Measurements from ENCODE around the gene BANF2. TPM values are rescaled to one million over a fixed set of nuclear protein-coding genes. Genes with fewer than 3 reads are reported as not detected.
"Not testable (repeated sequence)": the region's sequence is repeated elsewhere in the genome, so short reads cannot be mapped to it uniquely, and the experiment has no call there.

BANF2 gene
- total RNA-seq, 1 experiment from 2014 or later, result not detected

DNA sequence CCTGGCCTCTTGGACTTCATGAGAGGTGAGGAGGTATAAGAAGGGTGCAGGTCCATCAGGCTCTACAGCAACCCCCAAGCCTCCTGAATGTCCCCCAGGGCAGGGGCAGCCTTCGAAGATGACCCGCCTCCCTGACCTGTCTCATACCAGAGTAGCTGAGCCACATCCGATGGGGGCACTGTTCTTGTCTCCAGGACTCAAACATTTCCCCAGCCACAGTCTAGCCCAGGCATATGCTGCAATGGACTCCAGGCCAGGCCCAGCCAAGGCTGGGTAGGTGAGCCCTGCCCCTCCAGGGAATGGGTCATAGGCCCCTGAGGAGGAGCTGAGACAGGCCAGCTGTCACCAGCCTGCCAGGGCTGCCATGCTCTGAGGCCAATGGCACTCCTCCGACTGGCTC is 65.3 kb downstream of the BANF2 start:
- Mint-ChIP-seq H3K36me3 (ENCODE audit: insufficient read depth, unreplicated experiment) (no peaks in the 10 kb centered on the region), H3K27ac (ENCODE audit: unreplicated experiment) (no peak overlapping the region), H3K9me3 (ENCODE audit: low read depth, unreplicated experiment) (no peaks in the 10 kb centered on the region), H3K4me3 (ENCODE audit: low read depth, unreplicated experiment) (no peak overlapping the region), H3K27me3 (ENCODE audit: unreplicated experiment) (no peaks in the 10 kb centered on the region), H3K4me1 (ENCODE audit: low read depth, unreplicated experiment) (peaks cover 9% of the 10 kb centered on the region)
- CTCF ChIA-PET, result no interaction called here
- BruUV-seq (replicated peaks), result no TSS peak
- no peak for DNase-seq
- TF ChIP-seq, protein P1, sequence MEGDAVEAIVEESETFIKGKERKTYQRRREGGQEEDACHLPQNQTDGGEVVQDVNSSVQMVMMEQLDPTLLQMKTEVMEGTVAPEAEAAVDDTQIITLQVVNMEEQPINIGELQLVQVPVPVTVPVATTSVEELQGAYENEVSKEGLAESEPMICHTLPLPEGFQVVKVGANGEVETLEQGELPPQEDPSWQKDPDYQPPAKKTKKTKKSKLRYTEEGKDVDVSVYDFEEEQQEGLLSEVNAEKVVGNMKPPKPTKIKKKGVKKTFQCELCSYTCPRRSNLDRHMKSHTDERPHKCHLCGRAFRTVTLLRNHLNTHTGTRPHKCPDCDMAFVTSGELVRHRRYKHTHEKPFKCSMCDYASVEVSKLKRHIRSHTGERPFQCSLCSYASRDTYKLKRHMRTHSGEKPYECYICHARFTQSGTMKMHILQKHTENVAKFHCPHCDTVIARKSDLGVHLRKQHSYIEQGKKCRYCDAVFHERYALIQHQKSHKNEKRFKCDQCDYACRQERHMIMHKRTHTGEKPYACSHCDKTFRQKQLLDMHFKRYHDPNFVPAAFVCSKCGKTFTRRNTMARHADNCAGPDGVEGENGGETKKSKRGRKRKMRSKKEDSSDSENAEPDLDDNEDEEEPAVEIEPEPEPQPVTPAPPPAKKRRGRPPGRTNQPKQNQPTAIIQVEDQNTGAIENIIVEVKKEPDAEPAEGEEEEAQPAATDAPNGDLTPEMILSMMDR (IDR thresholded peaks at IDR 0.05; ENCODE audit: unreplicated experiment), result no peak
- intact Hi-C loops (cut with micrococcal nuclease; ENCODE audit: unreplicated experiment), result no loop called here

DNA sequence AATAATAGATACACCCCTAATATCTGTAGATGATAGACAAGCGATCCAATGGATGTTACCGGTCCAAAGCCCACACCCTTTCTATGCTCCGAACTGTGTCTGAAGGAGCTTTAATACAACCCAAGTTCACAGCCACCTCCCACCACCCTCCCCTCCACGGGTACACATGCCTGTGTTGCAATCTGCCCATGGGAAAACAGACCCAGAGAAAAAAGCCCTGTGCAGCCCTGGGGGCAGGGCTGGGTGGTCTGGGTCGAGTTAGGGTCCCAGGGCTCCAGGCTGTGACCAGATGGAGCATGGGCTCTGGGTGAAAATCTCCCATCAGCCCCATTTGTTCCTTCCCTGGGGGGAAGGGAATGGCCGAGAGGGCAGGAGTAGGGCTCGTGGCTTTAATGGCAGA is 65.8 kb downstream of the BANF2 start:
- Mint-ChIP-seq H3K27ac (ENCODE audit: unreplicated experiment) (no peak overlapping the region), H3K9me3 (ENCODE audit: low read depth, unreplicated experiment) (no peaks in the 10 kb centered on the region), H3K4me1 (ENCODE audit: low read depth, unreplicated experiment) (peaks cover 9% of the 10 kb centered on the region), H3K36me3 (ENCODE audit: insufficient read depth, unreplicated experiment) (no peaks in the 10 kb centered on the region), H3K4me3 (ENCODE audit: low read depth, unreplicated experiment) (no peak overlapping the region), H3K27me3 (ENCODE audit: unreplicated experiment) (no peaks in the 10 kb centered on the region)
- intact Hi-C loops (cut with micrococcal nuclease; ENCODE audit: unreplicated experiment), result no loop called here
- no TSS peak for BruUV-seq (replicated peaks)
- DNase-seq, result no peak
- CTCF ChIA-PET, result no interaction called here
- TF ChIP-seq, protein P1 (IDR thresholded peaks at IDR 0.05; ENCODE audit: unreplicated experiment), result no peak

DNA sequence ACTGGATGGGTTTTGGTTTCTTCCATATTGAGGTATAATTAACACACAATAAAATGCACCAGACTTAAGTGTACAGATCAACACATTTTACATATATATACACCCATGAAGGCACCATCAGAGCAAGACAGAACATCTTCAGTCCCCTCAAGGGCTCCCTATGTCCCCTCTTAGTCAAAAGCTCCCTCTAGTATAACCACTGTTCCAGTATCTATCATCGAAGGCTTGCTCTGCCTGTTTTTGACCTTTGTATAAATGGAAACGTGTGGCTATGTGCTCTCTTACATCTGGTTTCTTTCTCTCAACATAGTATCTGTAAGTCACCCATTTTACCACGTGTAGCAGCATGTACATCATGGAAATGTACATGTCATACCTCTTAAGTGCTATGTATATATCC is 66.5 kb downstream of the BANF2 start:
- no peaks in the 10 kb centered on the region for H3K9me3 Mint-ChIP-seq (ENCODE audit: low read depth, unreplicated experiment)
- intact Hi-C loops (cut with micrococcal nuclease; ENCODE audit: unreplicated experiment), result no loop called here
- BruUV-seq (replicated peaks), result no TSS peak
- H3K4me3 Mint-ChIP-seq (ENCODE audit: low read depth, unreplicated experiment), result no peak overlapping the region
- CTCF ChIA-PET, result no interaction called here
- peaks cover 9% of the 10 kb centered on the region for H3K4me1 Mint-ChIP-seq (ENCODE audit: low read depth, unreplicated experiment)
- H3K27me3 Mint-ChIP-seq (ENCODE audit: unreplicated experiment), result no peaks in the 10 kb centered on the region
- DNase-seq, result no peak
- TF ChIP-seq, protein P1 (IDR thresholded peaks at IDR 0.05; ENCODE audit: unreplicated experiment), result no peak
- H3K36me3 Mint-ChIP-seq (ENCODE audit: insufficient read depth, unreplicated experiment), result no peaks in the 10 kb centered on the region
- no peak overlapping the region for H3K27ac Mint-ChIP-seq (ENCODE audit: unreplicated experiment)

DNA sequence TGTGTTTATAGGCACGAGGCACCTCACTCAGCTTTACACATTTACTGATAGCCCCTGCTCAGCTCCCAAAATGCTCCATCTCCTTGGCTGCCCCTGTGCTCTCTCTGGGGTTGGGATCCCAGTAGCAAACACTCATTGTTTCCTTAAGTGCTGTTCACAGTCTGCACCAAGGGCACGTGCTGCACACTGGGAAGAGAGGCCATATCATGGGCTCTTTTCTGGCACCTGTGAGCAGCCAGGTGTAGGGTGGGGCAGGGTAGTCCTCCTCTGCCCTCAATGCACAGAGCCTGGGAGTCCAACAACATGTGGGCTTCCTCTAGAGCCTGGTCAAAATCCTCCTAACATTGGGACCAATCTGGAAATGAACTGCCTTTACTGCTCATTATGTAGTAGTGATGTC is 67.9 kb downstream of the BANF2 start:
- no TSS peak for BruUV-seq (replicated peaks)
- H3K27ac Mint-ChIP-seq (ENCODE audit: unreplicated experiment), result no peak overlapping the region
- DNase-seq, result no peak
- H3K4me3 Mint-ChIP-seq (ENCODE audit: low read depth, unreplicated experiment), result no peak overlapping the region
- peaks cover 9% of the 10 kb centered on the region for H3K4me1 Mint-ChIP-seq (ENCODE audit: low read depth, unreplicated experiment)
- H3K9me3 Mint-ChIP-seq (ENCODE audit: low read depth, unreplicated experiment), result no peaks in the 10 kb centered on the region
- peaks cover 13% of the 10 kb centered on the region for H3K27me3 Mint-ChIP-seq (ENCODE audit: unreplicated experiment)
- CTCF ChIA-PET, result no interaction called here
- intact Hi-C loops (cut with micrococcal nuclease; ENCODE audit: unreplicated experiment), result no loop called here
- TF ChIP-seq, protein P1 (IDR thresholded peaks at IDR 0.05; ENCODE audit: unreplicated experiment), result no peak
- H3K36me3 Mint-ChIP-seq (ENCODE audit: insufficient read depth, unreplicated experiment), result no peaks in the 10 kb centered on the region

DNA sequence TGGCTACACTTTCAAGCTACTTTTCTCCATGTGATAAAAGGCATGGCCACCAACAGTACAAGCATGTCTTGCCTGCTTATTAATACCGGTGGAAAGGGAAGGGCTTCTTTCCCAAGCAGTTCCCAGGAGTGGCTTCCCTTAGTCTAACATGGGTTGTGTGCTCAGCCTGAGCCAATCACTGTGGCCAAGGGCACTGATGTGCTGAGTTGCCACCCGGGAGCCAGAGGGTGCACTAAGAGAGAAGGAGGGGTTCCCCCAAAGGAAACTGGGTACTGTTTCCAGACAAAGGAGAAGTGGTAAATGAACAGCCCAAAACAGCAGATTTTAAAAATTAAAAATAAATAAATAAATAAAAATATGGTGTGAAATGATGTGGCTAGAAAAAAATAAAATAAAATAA is 68.5 kb downstream of the BANF2 start:
- TF ChIP-seq, protein P1 (IDR thresholded peaks at IDR 0.05; ENCODE audit: unreplicated experiment), result no peak
- intact Hi-C loops (cut with micrococcal nuclease; ENCODE audit: unreplicated experiment), result no loop called here
- Mint-ChIP-seq H3K9me3 (ENCODE audit: low read depth, unreplicated experiment) (no peaks in the 10 kb centered on the region), H3K36me3 (ENCODE audit: insufficient read depth, unreplicated experiment) (no peaks in the 10 kb centered on the region), H3K4me3 (ENCODE audit: low read depth, unreplicated experiment) (no peak overlapping the region), H3K4me1 (ENCODE audit: low read depth, unreplicated experiment) (peaks cover 2% of the 10 kb centered on the region), H3K27ac (ENCODE audit: unreplicated experiment) (no peak overlapping the region), H3K27me3 (ENCODE audit: unreplicated experiment) (peaks cover 13% of the 10 kb centered on the region)
- CTCF ChIA-PET, result no interaction called here
- BruUV-seq (replicated peaks), result no TSS peak
- DNase-seq, result no peak

DNA sequence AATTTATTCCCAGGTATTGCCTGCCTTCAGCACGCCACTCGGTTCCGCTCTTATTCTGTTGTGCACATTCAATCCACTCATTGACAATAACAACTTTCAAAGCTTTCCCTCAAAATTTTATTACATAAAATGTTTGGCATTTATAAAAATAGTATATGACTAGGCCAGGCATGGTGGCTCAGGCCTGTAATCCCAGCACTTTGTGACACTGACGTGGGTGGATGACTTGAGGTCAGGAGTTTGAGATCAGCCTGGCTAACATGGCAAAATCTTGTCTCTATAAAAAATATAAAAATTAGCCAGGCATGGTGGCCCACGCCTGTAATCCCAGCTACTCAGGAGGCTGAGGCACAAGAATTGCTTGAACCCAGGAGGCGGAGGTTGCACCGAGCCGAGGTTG is 70.0 kb downstream of the BANF2 start:
- H3K27me3 Mint-ChIP-seq (ENCODE audit: unreplicated experiment), result peaks cover 13% of the 10 kb centered on the region
- H3K9me3 Mint-ChIP-seq (ENCODE audit: low read depth, unreplicated experiment); CTCF ChIA-PET; H3K4me3 Mint-ChIP-seq (ENCODE audit: low read depth, unreplicated experiment); H3K4me1 Mint-ChIP-seq (ENCODE audit: low read depth, unreplicated experiment); H3K36me3 Mint-ChIP-seq (ENCODE audit: insufficient read depth, unreplicated experiment); BruUV-seq (replicated peaks); DNase-seq; intact Hi-C loops (cut with micrococcal nuclease; ENCODE audit: unreplicated experiment); H3K27ac Mint-ChIP-seq (ENCODE audit: unreplicated experiment): not testable (repeated sequence)

Measured in Calu3 (cell line).